Neural progenitor cell (in vitro differentiated cells): ENCODE measurements around the gene CALN1. TPM values are rescaled to one million over a fixed set of nuclear protein-coding genes. Genes with fewer than 3 reads are reported as not detected.

Experiments used
- DNase-seq: peaks from one replicate; pipeline ENCODE4 v3.0.0-alpha.2; 2016; ENCODE audit warnings: low spot score
- H2AFZ ChIP-seq: fragments of 200-600 bp; sonication (generic); replicated peaks from 2 replicates; pipeline ENCODE4 v1.6.1; 2016; ENCODE audit warnings: antibody characterized with exemption
- H3F3A ChIP-seq: fragments of 200-600 bp; sonication (generic); 2 replicates; pipeline ENCODE4 v1.6.1; 2016; ENCODE audit warnings: antibody characterized with exemption, low read depth
- H3K27ac ChIP-seq: fragments of 200-600 bp; sonication (generic); 2 replicates; pipeline ENCODE4 v1.5.1; 2016; ENCODE audit warnings: mild to moderate bottlenecking
- H3K27me3 ChIP-seq: fragments of 200-600 bp; sonication (generic); 2 replicates; pipeline ENCODE4 v1.6.1; 2016; ENCODE audit warnings: mild to moderate bottlenecking, moderate library complexity
- H3K36me3 ChIP-seq: fragments of 200-600 bp; sonication (generic); 2 replicates; pipeline ENCODE4 v1.5.1; 2016
- H3K4me1 ChIP-seq: fragments of 200-600 bp; sonication (generic); 2 replicates; pipeline ENCODE4 v1.6.1; 2016; ENCODE audit warnings: mixed run types
- H3K4me2 ChIP-seq: fragments of 200-600 bp; sonication (generic); 2 replicates; pipeline ENCODE4 v1.6.1; 2016
- H3K4me3 ChIP-seq: fragments of 200-600 bp; sonication (generic); 2 replicates; pipeline ENCODE4 v1.5.1; 2016
- H3K79me2 ChIP-seq: fragments of 200-600 bp; sonication (generic); 2 replicates; pipeline ENCODE4 v1.6.1; 2016; ENCODE audit warnings: low read depth
- H3K9ac ChIP-seq: fragments of 200-600 bp; sonication (generic); 2 replicates; pipeline ENCODE4 v1.6.1; 2016
- H3K9me3 ChIP-seq: fragments of 200-600 bp; sonication (generic); 2 replicates; pipeline ENCODE4 v1.5.1; 2016; ENCODE audit warnings: low read depth
- H4K20me1 ChIP-seq: fragments of 200-600 bp; sonication (generic); 2 replicates; pipeline ENCODE4 v1.6.1; 2016; ENCODE audit warnings: low read depth
- H3K27ac Mint-ChIP-seq: 3 replicates; pipeline ENCODE4 v1.8.0; 2021; ENCODE audit warnings: mixed read lengths
- H3K27me3 Mint-ChIP-seq: 2 replicates; pipeline ENCODE4 v1.8.0; 2022; ENCODE audit warnings: low read depth, mild to moderate bottlenecking, inconsistent platforms, moderate library complexity, mixed read lengths; ENCODE audit not compliant: insufficient read depth
- H3K36me3 Mint-ChIP-seq: 3 replicates; pipeline ENCODE4 v1.8.0; 2021; ENCODE audit warnings: mixed read lengths
- H3K4me1 Mint-ChIP-seq: 3 replicates; pipeline ENCODE4 v1.8.0; 2021; ENCODE audit warnings: mixed read lengths
- H3K4me3 Mint-ChIP-seq: 3 replicates; pipeline ENCODE4 v1.8.0; 2021; ENCODE audit warnings: mild to moderate bottlenecking, moderate library complexity, mixed read lengths
- H3K9me3 Mint-ChIP-seq: 3 replicates; pipeline ENCODE4 v1.8.0; 2020; ENCODE audit warnings: mixed read lengths
- EZH2 ChIP-seq: fragments of 200-600 bp; sonication (generic); IDR thresholded peaks from 2 replicates; pipeline ENCODE4 v1.6.1; 2017; ENCODE audit warnings: antibody characterized with exemption, mild to moderate bottlenecking, moderate library complexity
- EZH2phosphoT487 ChIP-seq: fragments of 200-600 bp; sonication (generic); IDR thresholded peaks from 2 replicates; pipeline ENCODE4 v1.6.1; 2017; ENCODE audit warnings: antibody characterized with exemption
- total RNA-seq: library from RNA; depleted of rRNA; stranded (reverse); fragments of >200 nt; gene quantifications from 2 replicates; pipeline ENCODE4 v1.2.3, GENCODE V29; 2015; ENCODE audit warnings: low replicate concordance
- TF ChIP-seq, protein P1 (sequence below): fragments of 200-600 bp; sonication (generic); IDR thresholded peaks from 2 replicates; pipeline ENCODE4 v1.5.1; 2017; ENCODE audit warnings: antibody characterized with exemption, mild to moderate bottlenecking

The CALN1 gene
- total RNA-seq, 1 donor from 2014 or later: 3.1 TPM

DNA sequence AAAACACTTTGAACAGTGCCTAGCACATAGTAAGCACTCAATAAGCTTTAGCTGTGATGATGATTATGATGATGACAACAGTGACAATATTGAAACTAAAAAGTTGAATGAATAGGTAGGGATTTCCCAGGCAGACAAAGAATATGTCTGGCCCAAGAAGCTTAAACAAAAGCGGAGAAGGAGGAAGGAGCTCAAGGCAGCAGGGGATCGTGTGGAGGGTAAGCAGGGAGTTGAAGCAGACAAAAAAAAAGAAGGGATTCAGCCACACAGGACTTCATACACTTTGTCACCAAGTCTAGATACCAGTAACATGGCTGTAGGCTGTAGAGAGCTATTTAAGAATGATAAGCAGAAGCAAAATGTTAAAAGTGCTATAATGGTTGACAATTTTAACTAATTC lies 144.0 kb downstream of the CALN1 start:
- H4K20me1 ChIP-seq: peaks cover 16% of the 10 kb centered on the region
- no peak overlapping the region for H3K9ac ChIP-seq
- H3K4me1 ChIP-seq: peaks cover 24% of the 10 kb centered on the region
- Mint-ChIP-seq H3K36me3 (no peaks in the 10 kb centered on the region), H3K4me1 (peaks cover 17% of the 10 kb centered on the region), H3K9me3 (peaks cover 9% of the 10 kb centered on the region), H3K27ac (no peak overlapping the region), H3K4me3 (no peak overlapping the region), H3K27me3 (peaks cover 5% of the 10 kb centered on the region)
- no peak overlapping the region for H3K27ac ChIP-seq
- H2AFZ ChIP-seq: no peak overlapping the region
- peak; percentile 71 for DNase-seq
- H3F3A ChIP-seq: peaks cover 20% of the 10 kb centered on the region
- H3K9me3 ChIP-seq: no peaks in the 10 kb centered on the region
- TF ChIP-seq EZH2phosphoT487: no peak
- TF ChIP-seq EZH2: no peak
- TF ChIP-seq, protein P1, sequence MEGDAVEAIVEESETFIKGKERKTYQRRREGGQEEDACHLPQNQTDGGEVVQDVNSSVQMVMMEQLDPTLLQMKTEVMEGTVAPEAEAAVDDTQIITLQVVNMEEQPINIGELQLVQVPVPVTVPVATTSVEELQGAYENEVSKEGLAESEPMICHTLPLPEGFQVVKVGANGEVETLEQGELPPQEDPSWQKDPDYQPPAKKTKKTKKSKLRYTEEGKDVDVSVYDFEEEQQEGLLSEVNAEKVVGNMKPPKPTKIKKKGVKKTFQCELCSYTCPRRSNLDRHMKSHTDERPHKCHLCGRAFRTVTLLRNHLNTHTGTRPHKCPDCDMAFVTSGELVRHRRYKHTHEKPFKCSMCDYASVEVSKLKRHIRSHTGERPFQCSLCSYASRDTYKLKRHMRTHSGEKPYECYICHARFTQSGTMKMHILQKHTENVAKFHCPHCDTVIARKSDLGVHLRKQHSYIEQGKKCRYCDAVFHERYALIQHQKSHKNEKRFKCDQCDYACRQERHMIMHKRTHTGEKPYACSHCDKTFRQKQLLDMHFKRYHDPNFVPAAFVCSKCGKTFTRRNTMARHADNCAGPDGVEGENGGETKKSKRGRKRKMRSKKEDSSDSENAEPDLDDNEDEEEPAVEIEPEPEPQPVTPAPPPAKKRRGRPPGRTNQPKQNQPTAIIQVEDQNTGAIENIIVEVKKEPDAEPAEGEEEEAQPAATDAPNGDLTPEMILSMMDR: no peak
- H3K27me3 ChIP-seq: no peaks in the 10 kb centered on the region
- no peak overlapping the region for H3K4me3 ChIP-seq
- H3K4me2 ChIP-seq: peak overlapping the region; percentile 21
- H3K79me2 ChIP-seq: no peaks in the 10 kb centered on the region
- no peaks in the 10 kb centered on the region for H3K36me3 ChIP-seq

DNA sequence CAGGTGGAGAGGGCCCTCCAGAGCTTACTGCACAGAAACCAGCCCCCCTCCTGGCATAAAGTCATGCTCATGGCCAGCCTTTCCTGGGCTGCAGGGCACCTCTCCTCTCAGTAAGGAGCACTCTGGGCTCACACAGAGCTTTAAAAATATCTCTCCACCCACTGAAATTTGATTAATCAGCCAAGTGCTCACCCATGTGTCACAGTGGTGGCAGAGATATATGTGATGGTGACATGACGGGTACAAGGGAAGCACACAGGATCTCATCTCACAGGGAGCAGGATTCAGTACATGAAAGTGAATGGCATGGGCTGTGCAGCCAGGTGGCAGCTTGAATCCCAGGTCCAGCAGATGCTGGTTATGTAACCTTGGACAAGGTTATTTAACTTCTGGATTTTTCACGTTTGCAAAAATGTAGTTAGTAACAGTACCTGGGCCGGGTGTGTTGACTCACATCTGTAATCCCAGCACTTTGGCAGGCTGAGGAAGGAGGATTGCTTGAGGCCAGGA lies 144.8 kb downstream of the CALN1 start:
- H3K27ac Mint-ChIP-seq: no peak overlapping the region
- H3K9me3 Mint-ChIP-seq: peaks cover 9% of the 10 kb centered on the region
- Histone ChIP-seq H4K20me1 (peaks cover 16% of the 10 kb centered on the region), H3K4me2 (peak overlapping the region; percentile 61), H3K9me3 (no peaks in the 10 kb centered on the region), H3F3A (peaks cover 20% of the 10 kb centered on the region), H3K27me3 (no peaks in the 10 kb centered on the region), H2AFZ (no peak overlapping the region), H3K27ac (peak overlapping the region; percentile 53), H3K4me3 (no peak overlapping the region), H3K79me2 (no peaks in the 10 kb centered on the region), H3K36me3 (no peaks in the 10 kb centered on the region), H3K9ac (no peak overlapping the region), H3K4me1 (peaks cover 24% of the 10 kb centered on the region)
- peaks cover 5% of the 10 kb centered on the region for H3K27me3 Mint-ChIP-seq
- peaks cover 17% of the 10 kb centered on the region for H3K4me1 Mint-ChIP-seq
- no peak overlapping the region for H3K4me3 Mint-ChIP-seq
- no peak for DNase-seq
- H3K36me3 Mint-ChIP-seq: no peaks in the 10 kb centered on the region
- TF ChIP-seq EZH2: no peak
- TF ChIP-seq, protein P1: no peak

DNA sequence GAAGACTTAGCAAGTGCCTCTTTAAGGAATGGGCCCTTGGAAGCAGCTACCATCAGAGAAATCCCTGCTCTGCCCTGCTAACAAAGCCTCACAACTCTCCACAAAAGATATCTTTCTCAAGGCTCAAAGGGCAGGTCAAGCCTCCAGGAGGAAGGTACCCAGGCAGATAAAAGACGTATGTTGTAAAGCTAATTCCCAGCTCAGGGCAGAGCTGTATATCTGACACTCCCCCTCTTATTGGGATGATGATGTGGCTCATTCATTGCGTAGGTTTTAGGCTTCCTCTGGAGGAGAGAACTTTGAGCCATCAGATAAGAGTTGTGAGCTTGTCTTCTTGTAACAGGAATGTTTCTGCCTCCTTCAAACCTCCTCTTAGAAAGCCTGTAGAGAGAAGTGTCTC lies 145.4 kb downstream of the CALN1 start:
- TF ChIP-seq EZH2phosphoT487 (no peak), EZH2 (no peak)
- TF ChIP-seq, protein P1: no peak
- H3F3A ChIP-seq: peaks cover 20% of the 10 kb centered on the region
- H3K4me2 ChIP-seq: peak overlapping the region; percentile 61
- peaks cover 16% of the 10 kb centered on the region for H4K20me1 ChIP-seq
- peak overlapping the region; percentile 53 for H3K27ac ChIP-seq
- Mint-ChIP-seq H3K4me3 (no peak overlapping the region), H3K27ac (no peak overlapping the region), H3K27me3 (peaks cover 5% of the 10 kb centered on the region), H3K36me3 (no peaks in the 10 kb centered on the region), H3K4me1 (peaks cover 17% of the 10 kb centered on the region), H3K9me3 (peaks cover 9% of the 10 kb centered on the region)
- no peaks in the 10 kb centered on the region for H3K9me3 ChIP-seq
- H3K36me3 ChIP-seq: no peaks in the 10 kb centered on the region
- H3K79me2 ChIP-seq: no peaks in the 10 kb centered on the region
- H3K4me1 ChIP-seq: peaks cover 24% of the 10 kb centered on the region
- H3K4me3 ChIP-seq: peak overlapping the region; percentile 18
- no peak overlapping the region for H2AFZ ChIP-seq
- no peaks in the 10 kb centered on the region for H3K27me3 ChIP-seq
- peak; percentile 70 for DNase-seq
- no peak overlapping the region for H3K9ac ChIP-seq
